ENCODE measurements around the gene CFAP61. TPM values are rescaled to one million over a fixed set of nuclear protein-coding genes. Genes with fewer than 3 reads are reported as not detected.

CFAP61 gene
- total RNA-seq, 1 donor, result not detected

DNA sequence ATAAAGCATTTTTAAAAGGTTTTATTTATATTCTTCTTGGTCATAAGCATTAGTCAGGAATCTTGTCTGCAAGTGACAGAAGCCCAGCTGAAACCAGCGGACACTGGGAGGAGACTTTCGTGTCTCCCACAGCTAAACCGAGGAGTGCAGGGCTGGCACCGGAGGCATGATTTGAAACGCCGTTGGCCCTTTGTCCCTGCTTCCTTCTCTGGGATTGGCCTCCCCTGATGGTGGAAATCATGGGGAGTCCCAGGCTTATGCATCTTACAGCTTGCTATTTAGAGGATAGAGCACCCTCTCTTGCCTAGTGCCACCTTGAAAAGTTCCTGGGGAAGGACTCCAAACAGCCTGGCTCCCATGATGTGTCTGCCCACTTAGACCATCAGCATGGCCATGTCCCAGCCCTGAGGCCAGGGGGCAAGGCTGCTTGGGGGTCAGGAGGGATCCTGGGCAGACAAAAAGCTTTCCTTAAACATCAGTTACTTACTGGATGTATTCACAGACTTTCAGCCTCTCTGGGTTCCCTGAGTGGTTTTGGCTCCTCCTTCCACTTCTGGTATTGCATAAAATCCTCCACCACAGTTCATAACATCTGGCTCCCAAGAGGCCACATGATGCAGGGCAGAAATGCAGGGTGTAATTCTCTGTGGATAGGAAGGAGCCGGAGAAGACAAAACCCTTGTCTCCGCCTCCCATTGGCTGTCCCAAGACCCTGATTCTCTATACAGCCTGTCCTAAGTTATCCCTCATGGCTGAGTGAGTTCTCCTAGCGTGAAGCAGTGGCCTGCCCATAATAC lies 266.2 kb downstream of the CFAP61 start:
- H3K27me3 ChIP-seq (ENCODE audit: insufficient read depth, low read length), result no peaks in the 10 kb centered on the region
- no peak overlapping the region for H3K4me3 ChIP-seq (ENCODE audit: low read length)
- no peaks in the 10 kb centered on the region for H3K9me3 ChIP-seq (ENCODE audit: low read depth, low read length)
- peaks cover 30% of the 10 kb centered on the region for H3K4me1 ChIP-seq (ENCODE audit: insufficient read depth, low read length)

DNA sequence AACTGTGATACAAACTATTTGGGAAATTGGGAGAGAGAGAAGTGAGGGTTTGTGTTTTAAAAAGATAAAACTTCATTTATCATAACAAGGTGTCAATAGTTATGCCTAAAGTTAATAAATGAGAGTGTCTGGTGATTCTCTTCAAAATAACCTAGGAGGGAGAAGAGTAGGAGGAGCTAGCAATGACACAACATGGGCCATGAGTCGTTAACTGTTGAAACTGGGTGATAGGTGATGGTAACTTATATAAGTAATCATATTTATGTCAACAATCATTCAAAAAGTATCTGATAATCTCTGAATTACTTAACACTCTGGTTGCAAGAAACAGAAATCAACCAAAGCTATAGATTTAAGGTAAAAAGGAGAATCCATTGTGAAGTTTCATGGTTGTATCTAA lies 268.8 kb downstream of the CFAP61 start:
- Histone ChIP-seq H3K4me3 (ENCODE audit: low read length) (no peak overlapping the region), H3K9me3 (ENCODE audit: low read depth, low read length) (no peaks in the 10 kb centered on the region), H3K4me1 (ENCODE audit: insufficient read depth, low read length) (peaks cover 30% of the 10 kb centered on the region), H3K27me3 (ENCODE audit: insufficient read depth, low read length) (no peaks in the 10 kb centered on the region)

DNA sequence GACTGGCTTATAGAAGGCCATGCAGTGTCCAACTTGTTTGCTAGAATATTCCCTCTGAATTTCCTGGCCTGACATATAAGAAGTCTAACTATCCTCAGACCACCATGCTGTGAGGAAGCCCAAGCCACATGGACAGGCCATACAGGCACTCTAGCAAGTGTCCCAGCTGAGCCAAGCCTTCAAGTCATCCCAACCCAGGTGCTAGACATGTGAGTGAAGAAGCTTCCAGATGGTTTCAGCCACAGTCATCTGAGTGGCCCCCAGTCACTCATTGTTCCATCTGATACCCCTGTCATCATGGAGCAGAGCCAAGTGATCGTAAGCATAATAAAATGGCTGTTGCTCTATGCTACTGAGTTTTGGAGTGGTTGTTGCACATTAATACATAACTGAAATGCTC lies 269.6 kb downstream of the CFAP61 start:
- no peaks in the 10 kb centered on the region for H3K27me3 ChIP-seq (ENCODE audit: insufficient read depth, low read length)
- no peaks in the 10 kb centered on the region for H3K9me3 ChIP-seq (ENCODE audit: low read depth, low read length)
- H3K4me1 ChIP-seq (ENCODE audit: insufficient read depth, low read length), result peaks cover 26% of the 10 kb centered on the region
- no peak overlapping the region for H3K4me3 ChIP-seq (ENCODE audit: low read length)

DNA sequence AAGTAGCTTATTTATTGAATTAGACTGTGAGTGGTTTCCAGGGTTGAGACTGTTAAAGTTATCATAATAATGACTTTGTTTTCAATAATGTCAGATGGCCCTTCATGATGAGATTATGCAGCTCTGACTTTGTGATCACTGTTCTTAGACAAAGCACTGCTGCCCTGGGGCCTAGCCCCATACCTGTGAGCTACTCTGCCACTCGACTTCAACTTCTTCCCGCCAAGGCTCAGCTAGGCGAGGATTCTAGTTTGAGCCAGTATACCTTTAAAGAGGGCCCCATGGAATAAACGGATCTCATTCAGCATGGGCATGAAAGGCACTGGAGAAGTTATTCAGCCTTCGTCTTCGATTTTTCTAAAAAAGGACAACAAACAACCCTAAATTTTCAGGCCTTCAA lies 270.6 kb downstream of the CFAP61 start:
- Histone ChIP-seq H3K27me3 (ENCODE audit: insufficient read depth, low read length) (no peaks in the 10 kb centered on the region), H3K9me3 (ENCODE audit: low read depth, low read length) (no peaks in the 10 kb centered on the region), H3K4me1 (ENCODE audit: insufficient read depth, low read length) (peaks cover 16% of the 10 kb centered on the region), H3K4me3 (ENCODE audit: low read length) (no peak overlapping the region)

DNA sequence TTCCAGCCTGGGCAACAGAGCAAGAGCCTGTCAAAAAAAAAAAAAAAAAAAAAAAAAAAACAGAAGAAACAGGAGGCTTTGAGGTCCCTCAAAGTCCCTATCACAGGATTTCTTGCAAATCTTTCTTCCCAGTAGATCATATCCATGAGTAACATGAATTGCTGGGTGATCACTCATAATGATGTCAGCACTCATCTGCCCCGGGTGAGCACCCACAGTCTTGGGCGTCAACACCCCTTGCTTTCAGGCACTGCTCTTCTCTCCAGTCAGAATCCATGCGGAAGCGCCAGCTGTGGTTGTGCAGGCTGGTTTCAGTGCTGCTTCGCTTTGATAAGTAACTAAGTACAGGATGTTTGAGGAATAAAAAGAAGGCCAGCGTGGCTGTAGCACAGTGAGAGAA lies 275.4 kb downstream of the CFAP61 start:
- peaks cover 19% of the 10 kb centered on the region for H3K4me1 ChIP-seq (ENCODE audit: insufficient read depth, low read length)
- no peak overlapping the region for H3K4me3 ChIP-seq (ENCODE audit: low read length)
- no peaks in the 10 kb centered on the region for H3K27me3 ChIP-seq (ENCODE audit: insufficient read depth, low read length)
- no peaks in the 10 kb centered on the region for H3K9me3 ChIP-seq (ENCODE audit: low read depth, low read length)

DNA sequence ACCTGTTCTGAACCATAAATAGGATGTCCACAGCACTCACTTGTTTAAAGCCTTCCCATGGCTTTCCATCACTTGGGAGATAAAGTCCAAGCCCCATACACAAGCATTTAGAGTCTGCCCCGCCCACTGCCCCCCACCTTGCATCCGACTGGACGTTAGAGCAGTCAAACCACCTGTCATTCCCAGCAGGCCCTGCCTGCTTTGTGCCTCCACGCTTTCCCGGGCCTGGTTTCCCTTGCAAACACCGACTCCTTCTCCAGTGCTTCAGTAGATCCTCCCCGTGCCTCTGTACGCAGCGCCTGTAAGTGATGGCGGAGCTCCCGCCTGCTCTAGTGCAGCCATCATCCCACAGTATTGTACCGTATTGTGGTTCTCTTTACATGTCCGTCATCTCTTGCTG lies 277.2 kb downstream of the CFAP61 start:
- Histone ChIP-seq H3K9me3 (ENCODE audit: low read depth, low read length) (no peaks in the 10 kb centered on the region), H3K27me3 (ENCODE audit: insufficient read depth, low read length) (no peaks in the 10 kb centered on the region), H3K4me1 (ENCODE audit: insufficient read depth, low read length) (peaks cover 36% of the 10 kb centered on the region), H3K4me3 (ENCODE audit: low read length) (no peak overlapping the region)

DNA sequence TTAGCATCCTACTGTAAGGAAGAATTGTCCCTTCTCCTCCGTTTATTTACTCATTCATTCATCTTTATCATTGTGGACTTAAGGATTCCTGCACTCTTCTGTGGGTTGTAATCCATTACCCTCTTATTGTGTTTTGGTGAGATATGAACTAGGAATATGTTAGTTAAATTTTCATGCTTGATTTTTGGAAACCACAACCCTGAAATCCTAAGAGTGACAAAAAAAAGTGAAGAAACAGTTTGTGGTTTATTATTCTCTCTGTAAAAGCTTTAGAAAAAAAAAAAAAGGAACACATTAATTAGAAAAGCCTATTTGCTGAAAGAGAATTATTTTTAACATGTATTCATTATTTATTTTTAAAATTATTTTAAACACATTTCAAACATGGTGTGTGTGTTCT lies 278.8 kb downstream of the CFAP61 start:
- Histone ChIP-seq H3K4me1 (ENCODE audit: insufficient read depth, low read length) (peaks cover 40% of the 10 kb centered on the region), H3K9me3 (ENCODE audit: low read depth, low read length) (no peaks in the 10 kb centered on the region), H3K27me3 (ENCODE audit: insufficient read depth, low read length) (no peaks in the 10 kb centered on the region), H3K4me3 (ENCODE audit: low read length) (no peak overlapping the region)

DNA sequence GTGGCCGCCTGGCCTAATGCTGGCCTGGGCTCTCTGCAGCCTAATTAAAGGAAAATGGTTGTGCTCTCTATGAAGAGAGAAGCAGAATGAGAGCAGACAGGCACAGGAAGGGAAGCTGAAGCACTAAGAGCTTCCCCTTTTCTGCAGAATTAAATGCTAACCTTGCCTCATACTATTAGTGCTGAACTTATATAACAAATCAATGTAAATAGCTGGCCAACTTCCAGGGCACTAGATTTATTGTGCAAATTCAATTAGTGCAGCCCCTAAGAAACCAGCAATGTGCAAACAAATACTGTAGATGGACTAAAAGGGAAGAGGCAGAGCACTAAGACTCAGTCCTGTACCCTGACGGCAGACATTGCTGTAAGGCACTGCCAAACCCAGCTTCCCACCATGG lies 279.5 kb downstream of the CFAP61 start:
- Histone ChIP-seq H3K27me3 (ENCODE audit: insufficient read depth, low read length) (no peaks in the 10 kb centered on the region), H3K9me3 (ENCODE audit: low read depth, low read length) (no peaks in the 10 kb centered on the region), H3K4me1 (ENCODE audit: insufficient read depth, low read length) (peaks cover 40% of the 10 kb centered on the region), H3K4me3 (ENCODE audit: low read length) (no peak overlapping the region)

DNA sequence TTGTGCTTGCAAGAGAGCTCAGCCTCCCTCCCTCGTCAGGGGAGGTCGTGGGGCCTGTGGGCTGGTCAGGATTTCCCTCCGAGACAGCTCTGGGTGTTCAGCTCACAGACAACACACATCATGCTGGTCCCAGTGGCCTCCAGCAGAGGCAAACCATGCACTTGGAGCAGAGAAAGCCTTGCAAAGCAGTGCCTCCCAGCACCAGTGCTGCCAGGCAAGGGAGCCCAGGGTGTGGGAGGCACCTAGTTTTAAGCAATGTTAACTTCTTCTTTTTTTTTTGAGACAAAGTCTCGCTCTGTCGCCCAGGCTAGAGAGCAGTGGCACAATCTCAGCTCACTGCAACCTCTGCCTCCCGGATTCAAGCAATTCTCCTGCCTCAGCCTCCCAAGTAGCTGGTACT lies 281.5 kb downstream of the CFAP61 start:
- Histone ChIP-seq H3K27me3 (ENCODE audit: insufficient read depth, low read length) (no peaks in the 10 kb centered on the region), H3K4me1 (ENCODE audit: insufficient read depth, low read length) (peaks cover 40% of the 10 kb centered on the region), H3K9me3 (ENCODE audit: low read depth, low read length) (no peaks in the 10 kb centered on the region), H3K4me3 (ENCODE audit: low read length) (no peak overlapping the region)

DNA sequence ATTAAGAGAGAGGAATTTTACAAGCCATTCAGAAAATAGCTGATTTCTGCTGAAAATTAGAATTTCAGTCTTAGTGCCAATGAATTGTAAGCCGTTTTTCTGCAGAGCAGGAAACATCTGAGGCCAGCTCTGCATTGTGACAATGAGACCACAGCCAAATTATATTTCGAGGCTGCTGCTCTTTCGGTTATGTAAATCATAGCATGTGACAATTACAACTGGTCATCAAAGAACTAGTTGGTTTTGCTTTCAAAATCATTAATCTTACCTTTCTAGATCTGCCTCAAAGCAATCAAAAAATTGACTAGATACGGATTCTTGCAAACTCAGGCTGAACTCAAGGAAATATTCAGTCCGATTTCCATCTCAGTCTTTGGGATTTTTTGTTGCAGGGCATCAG lies 282.2 kb downstream of the CFAP61 start:
- Histone ChIP-seq H3K4me1 (ENCODE audit: insufficient read depth, low read length) (peaks cover 40% of the 10 kb centered on the region), H3K27me3 (ENCODE audit: insufficient read depth, low read length) (no peaks in the 10 kb centered on the region), H3K9me3 (ENCODE audit: low read depth, low read length) (no peaks in the 10 kb centered on the region), H3K4me3 (ENCODE audit: low read length) (no peak overlapping the region)

DNA sequence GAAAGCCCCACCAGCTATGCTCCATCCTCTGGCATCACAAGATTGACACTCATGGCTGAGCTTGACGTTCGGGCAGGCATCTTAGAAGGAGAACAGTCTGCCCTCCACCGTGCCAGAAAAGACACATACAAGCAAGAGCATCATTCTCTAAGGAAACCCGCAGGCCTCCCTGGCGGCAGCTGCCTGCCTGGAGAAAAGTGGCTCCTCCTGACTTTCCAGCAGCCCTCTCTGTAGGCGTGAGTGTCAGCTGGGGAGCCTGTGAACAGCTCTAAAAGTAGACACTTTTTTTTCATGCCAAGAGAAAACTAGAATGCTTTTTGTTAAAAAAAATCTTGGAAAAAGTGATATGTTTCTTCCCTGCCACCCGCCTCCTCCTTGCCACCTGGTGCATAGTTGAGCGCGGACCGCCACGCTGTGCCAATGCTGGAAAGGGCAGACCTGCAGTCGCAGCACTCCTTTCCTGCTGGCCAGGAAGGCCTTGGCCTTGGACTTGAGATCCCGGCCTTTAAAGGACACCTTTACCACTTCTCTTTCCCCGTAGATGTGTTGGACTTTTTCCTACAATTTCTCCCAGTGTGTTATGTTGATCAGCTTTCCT lies 285.9 kb downstream of the CFAP61 start:
- Histone ChIP-seq H3K27me3 (ENCODE audit: insufficient read depth, low read length) (no peaks in the 10 kb centered on the region), H3K9me3 (ENCODE audit: low read depth, low read length) (no peaks in the 10 kb centered on the region), H3K4me3 (ENCODE audit: low read length) (no peak overlapping the region), H3K4me1 (ENCODE audit: insufficient read depth, low read length) (peaks cover 16% of the 10 kb centered on the region)

DNA sequence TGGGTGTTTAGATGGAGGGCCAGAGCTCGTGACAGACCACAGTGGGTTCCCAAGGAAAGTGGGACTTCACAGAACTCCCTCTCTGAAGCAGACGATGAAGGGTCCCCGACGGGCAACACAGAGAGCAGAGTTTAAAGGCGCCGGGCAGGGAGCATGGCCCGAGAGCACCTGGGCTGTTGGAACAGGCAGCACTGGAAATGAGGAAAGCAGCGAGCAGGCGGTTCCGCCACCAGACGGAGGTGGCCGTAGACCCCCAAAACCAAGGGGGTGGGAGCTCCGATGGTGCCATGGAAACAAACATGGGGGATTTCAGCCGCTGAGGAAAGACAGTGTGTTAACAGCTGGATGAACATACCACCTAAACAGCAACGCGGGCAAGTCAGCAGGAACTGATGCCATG lies 288.1 kb downstream of the CFAP61 start:
- Histone ChIP-seq H3K27me3 (ENCODE audit: insufficient read depth, low read length) (no peaks in the 10 kb centered on the region), H3K4me1 (ENCODE audit: insufficient read depth, low read length) (no peaks in the 10 kb centered on the region), H3K9me3 (ENCODE audit: low read depth, low read length) (no peaks in the 10 kb centered on the region), H3K4me3 (ENCODE audit: low read length) (no peak overlapping the region)

DNA sequence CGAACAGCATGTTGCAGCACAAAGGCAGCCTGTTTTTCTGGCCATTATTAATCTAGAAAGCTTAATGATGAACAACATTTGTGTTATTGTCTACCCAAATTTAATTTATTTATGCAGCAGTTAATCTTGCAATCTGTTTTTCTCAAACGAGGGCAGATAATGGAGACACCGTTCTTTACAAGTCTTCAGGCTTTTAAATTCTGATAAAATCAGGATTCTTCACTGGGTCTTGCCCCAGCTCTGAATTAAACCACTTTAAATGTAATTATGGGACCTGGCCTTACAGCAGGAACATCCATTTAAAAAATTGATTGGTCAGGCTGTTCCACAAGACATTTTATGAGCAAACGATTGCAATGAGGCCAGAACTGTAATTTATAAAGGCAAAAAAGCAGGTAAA lies 289.0 kb downstream of the CFAP61 start:
- H3K9me3 ChIP-seq (ENCODE audit: low read depth, low read length), result no peaks in the 10 kb centered on the region

DNA sequence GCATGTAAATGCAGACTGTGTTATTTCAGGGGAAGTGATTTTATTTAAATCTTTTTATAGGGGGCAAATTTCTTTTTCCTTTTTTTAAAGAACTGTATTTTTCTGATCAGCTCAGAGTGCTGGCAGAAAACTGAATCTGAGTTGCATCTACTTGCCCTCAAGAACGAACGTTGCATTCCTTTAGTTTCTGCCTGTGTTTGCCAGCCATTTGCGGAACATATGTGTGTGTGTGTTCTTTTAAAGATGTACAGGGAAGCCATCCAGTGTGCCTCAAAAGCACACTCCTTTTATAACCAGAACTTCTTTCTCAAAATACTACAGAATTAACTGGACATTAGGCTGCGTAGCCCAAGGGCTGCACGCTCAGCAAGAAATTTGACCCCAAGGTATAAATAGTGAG lies 289.7 kb downstream of the CFAP61 start:
- Histone ChIP-seq H3K4me3 (ENCODE audit: low read length) (no peak overlapping the region), H3K4me1 (ENCODE audit: insufficient read depth, low read length) (no peaks in the 10 kb centered on the region)

More for the DNA sequence above, 289.0 kb downstream of the CFAP61 start:
- Histone ChIP-seq H3K4me3 (ENCODE audit: low read length) (no peak overlapping the region), H3K4me1 (ENCODE audit: insufficient read depth, low read length) (no peaks in the 10 kb centered on the region), H3K27me3 (ENCODE audit: insufficient read depth, low read length) (no peaks in the 10 kb centered on the region)

DNA sequence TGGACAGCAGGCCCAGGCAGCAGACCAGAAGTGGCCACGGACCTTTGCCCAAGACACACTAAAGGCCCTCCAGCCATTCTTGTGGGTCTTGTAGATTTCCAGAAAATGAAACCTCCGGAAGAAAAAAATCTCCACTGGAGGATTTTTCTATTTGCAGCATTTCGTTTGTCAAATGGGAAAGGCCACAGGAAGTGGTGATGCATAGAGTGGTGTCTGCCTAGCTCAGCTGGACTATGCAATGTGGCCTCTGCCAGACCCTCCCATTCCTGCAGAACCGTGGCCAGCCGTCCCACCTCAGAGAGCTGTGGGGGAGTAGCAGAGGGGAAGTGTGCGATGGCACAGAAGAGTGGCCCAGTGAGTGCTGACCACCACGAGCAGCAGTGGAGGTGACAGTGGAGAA lies 291.6 kb downstream of the CFAP61 start:
- no peaks in the 10 kb centered on the region for H3K27me3 ChIP-seq (ENCODE audit: insufficient read depth, low read length)
- no peaks in the 10 kb centered on the region for H3K9me3 ChIP-seq (ENCODE audit: low read depth, low read length)
- no peak overlapping the region for H3K4me3 ChIP-seq (ENCODE audit: low read length)
- H3K4me1 ChIP-seq (ENCODE audit: insufficient read depth, low read length), result no peaks in the 10 kb centered on the region

More for the DNA sequence above, 289.7 kb downstream of the CFAP61 start:
- no peaks in the 10 kb centered on the region for H3K27me3 ChIP-seq (ENCODE audit: insufficient read depth, low read length)
- H3K9me3 ChIP-seq (ENCODE audit: low read depth, low read length), result no peaks in the 10 kb centered on the region

DNA sequence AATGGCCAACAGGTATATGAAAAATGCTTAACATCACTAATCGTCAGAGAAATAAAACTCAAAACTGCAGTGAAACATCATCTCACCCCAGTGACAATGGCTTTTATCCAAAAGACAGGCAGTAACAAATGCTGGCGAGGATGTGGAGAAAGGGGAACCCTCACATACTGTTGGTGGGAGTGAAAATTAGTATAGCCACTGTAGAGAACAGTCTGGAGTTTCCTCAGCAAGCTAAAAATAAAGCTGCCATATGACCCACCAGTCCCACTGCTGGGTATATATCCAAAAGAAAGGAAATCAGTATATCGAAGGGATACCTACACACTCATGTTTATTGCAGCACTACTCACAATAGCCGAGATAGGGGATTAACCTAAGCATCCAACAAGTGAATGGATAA lies 292.1 kb downstream of the CFAP61 start:
- Histone ChIP-seq H3K9me3 (ENCODE audit: low read depth, low read length) (no peaks in the 10 kb centered on the region), H3K27me3 (ENCODE audit: insufficient read depth, low read length) (no peaks in the 10 kb centered on the region), H3K4me3 (ENCODE audit: low read length) (no peak overlapping the region), H3K4me1 (ENCODE audit: insufficient read depth, low read length) (no peaks in the 10 kb centered on the region)

All from mononuclear cell (primary cell).